Dendritic cell treated with granulocyte-macrophage colony-stimulating factor and Interleukin-4, amounts not matched to agents 40 ng/mL and 50 ng/mL, for 4 days (primary cell): ENCODE data around the gene VEPH1.
A peak's percentile ranks its signal among the peaks of the same experiment; 100 is the strongest.

Experiments
- H3K27ac Mint-ChIP-seq: one replicate; pipeline ENCODE4 v1.8.0; 2022; ENCODE audit warnings: mild to moderate bottlenecking, mixed read lengths
- H3K27me3 Mint-ChIP-seq: one replicate; pipeline ENCODE4 v1.8.0; 2022; ENCODE audit warnings: mild to moderate bottlenecking, mixed read lengths
- H3K36me3 Mint-ChIP-seq: one replicate; pipeline ENCODE4 v1.8.0; 2022; ENCODE audit warnings: low read depth, mixed read lengths
- H3K4me1 Mint-ChIP-seq: one replicate; pipeline ENCODE4 v1.8.0; 2022; ENCODE audit warnings: low read depth, mixed read lengths
- H3K4me3 Mint-ChIP-seq: one replicate; pipeline ENCODE4 v1.8.0; 2022; ENCODE audit warnings: mild to moderate bottlenecking, moderate library complexity, mixed read lengths
- H3K9me3 Mint-ChIP-seq: one replicate; pipeline ENCODE4 v1.8.0; 2022; ENCODE audit warnings: mixed read lengths
- intact Hi-C: fragments of 100-400 bp; cut with micrococcal nuclease; formaldehyde crosslinking; loops from one replicate; pipeline ENCODE4 v1.15.0; 2022

VEPH1 gene

DNA sequence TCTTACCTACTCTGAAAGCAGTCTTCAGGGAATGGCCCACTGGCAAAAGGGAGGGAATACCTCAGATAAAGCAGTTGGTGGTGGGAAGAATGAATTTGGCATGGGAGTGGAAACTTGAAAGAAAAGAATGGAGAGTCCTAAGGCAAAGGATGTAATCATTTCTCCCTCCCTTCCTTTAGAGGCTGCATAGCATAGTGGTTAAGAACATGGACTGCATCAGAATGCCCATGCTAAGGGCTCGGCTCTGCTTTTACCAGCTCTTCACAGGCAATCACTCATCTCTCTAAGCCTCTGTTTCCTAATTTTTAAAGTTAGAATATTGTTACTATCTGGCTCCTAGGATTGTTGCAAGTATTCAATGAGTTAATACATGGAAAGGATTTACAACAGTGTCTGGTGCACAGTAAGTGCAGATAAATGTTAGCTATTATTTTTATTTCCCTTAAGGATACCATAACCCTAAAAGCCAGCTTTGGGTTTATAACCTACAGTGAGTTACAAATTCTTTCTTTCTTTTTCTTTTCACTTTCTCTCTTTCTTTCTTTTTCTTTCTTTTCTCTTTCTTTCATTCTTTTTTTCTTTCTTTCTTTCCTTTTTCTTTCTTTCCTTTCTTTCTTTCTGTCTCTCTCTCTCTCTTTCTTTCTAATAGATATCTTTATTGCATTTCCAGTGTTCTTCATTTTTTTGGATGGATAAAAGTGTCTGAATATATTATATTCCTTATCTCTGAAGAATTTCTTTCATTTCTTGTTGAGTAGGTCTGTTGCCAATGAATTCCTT, 23.6 kb downstream of the VEPH1 start:
- no peaks in the 10 kb centered on the region for H3K27me3 Mint-ChIP-seq
- H3K4me1 Mint-ChIP-seq: no peaks in the 10 kb centered on the region
- intact Hi-C loops: no loop called here
- H3K27ac Mint-ChIP-seq: no peak overlapping the region
- H3K36me3 Mint-ChIP-seq: no peaks in the 10 kb centered on the region
- no peak overlapping the region for H3K4me3 Mint-ChIP-seq
- no peaks in the 10 kb centered on the region for H3K9me3 Mint-ChIP-seq

DNA sequence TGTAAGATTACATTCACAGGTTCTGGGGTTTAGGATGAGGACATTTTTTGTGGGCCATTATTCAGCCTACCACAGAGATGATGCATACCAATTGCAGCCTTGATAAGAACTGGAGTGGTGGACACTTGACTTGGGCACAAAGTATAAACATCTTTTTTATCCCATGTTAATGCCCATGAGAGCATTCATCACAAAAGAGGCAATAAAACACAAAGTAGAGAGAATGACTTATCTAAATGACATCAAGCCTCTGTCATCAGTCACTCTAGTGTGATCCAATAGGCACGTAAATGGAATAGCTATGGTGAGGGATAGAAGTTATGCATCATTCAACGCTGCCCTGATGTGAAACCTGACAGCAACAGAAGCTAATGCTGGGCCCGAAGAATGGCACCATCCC, 25.8 kb downstream of the VEPH1 start:
- no peaks in the 10 kb centered on the region for H3K4me1 Mint-ChIP-seq
- no peaks in the 10 kb centered on the region for H3K36me3 Mint-ChIP-seq
- H3K27ac Mint-ChIP-seq: no peak overlapping the region
- H3K27me3 Mint-ChIP-seq: no peaks in the 10 kb centered on the region
- no peaks in the 10 kb centered on the region for H3K9me3 Mint-ChIP-seq
- no peak overlapping the region for H3K4me3 Mint-ChIP-seq
- intact Hi-C loops: no loop called here

DNA sequence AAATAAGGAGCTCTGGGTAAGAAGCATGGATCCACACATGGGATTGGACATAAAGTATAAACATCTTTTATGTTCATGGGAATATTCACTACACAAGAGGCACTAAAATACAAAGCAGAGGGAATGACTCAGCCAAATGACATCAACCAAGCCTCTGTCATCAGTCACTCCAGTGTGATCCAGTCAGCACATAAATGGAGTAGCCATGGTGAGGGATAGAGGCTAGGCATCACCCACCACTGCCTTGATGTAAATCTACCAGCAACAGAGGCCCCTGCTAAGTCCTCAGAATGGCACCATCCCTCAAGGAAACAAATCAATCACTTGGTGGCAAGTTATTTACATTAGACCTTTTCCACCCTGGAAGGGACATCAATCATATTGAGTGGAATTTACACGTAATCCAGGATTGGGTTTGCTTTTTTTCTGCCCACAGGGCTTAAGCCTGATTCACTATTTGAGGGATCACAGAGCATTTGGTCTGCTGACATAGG, 27.2 kb downstream of the VEPH1 start:
- H3K27me3 Mint-ChIP-seq: peaks cover under 1% of the 10 kb centered on the region
- no peaks in the 10 kb centered on the region for H3K4me1 Mint-ChIP-seq
- H3K9me3 Mint-ChIP-seq: no peaks in the 10 kb centered on the region
- no peak overlapping the region for H3K27ac Mint-ChIP-seq
- no peaks in the 10 kb centered on the region for H3K36me3 Mint-ChIP-seq
- intact Hi-C loops: no loop called here
- no peak overlapping the region for H3K4me3 Mint-ChIP-seq

DNA sequence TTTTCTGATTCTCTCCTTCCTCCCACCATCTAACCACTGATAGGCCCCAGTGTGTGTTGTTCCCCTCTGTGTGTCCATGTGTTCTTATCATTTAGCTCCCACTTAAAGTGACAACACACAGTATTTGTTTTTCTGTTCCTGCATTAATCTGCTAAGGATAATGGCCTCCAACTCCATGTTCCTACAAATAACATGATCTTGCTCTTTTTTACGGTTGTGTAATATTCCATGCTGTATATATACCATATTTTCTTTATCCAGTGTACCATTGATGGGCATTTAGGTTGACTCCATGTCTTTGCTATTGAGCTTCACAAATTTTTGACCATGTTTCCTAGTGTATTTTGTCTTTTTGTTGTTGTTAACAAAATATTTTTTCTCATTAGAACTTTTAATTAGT, 30.6 kb downstream of the VEPH1 start:
- no peaks in the 10 kb centered on the region for H3K9me3 Mint-ChIP-seq
- no peak overlapping the region for H3K4me3 Mint-ChIP-seq
- H3K36me3 Mint-ChIP-seq: no peaks in the 10 kb centered on the region
- peaks cover 21% of the 10 kb centered on the region for H3K4me1 Mint-ChIP-seq
- peaks cover 3% of the 10 kb centered on the region for H3K27me3 Mint-ChIP-seq
- intact Hi-C loops: no loop called here
- H3K27ac Mint-ChIP-seq: no peak overlapping the region

DNA sequence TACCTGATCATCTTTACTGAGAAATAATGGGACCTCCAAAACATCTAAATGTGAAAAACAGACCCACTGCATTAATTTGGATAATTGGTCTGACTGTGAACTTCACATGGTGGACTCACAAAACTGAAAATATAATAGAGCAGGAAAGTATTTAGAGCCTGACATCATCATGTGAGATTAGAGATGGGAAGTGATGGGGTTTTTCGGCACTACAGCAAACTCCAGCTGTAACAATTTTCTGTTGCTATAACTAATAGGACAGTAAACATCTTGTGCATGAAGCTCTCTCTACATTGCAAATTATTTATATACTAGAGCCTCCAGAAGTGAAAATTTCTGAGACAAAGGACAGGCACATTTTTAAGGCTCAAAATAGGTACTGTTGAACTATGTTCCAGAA, 32.2 kb downstream of the VEPH1 start:
- Mint-ChIP-seq H3K27ac (no peak overlapping the region), H3K27me3 (peaks cover 3% of the 10 kb centered on the region), H3K9me3 (no peaks in the 10 kb centered on the region), H3K4me3 (no peak overlapping the region), H3K36me3 (no peaks in the 10 kb centered on the region), H3K4me1 (peaks cover 37% of the 10 kb centered on the region)
- intact Hi-C loops: no loop called here

DNA sequence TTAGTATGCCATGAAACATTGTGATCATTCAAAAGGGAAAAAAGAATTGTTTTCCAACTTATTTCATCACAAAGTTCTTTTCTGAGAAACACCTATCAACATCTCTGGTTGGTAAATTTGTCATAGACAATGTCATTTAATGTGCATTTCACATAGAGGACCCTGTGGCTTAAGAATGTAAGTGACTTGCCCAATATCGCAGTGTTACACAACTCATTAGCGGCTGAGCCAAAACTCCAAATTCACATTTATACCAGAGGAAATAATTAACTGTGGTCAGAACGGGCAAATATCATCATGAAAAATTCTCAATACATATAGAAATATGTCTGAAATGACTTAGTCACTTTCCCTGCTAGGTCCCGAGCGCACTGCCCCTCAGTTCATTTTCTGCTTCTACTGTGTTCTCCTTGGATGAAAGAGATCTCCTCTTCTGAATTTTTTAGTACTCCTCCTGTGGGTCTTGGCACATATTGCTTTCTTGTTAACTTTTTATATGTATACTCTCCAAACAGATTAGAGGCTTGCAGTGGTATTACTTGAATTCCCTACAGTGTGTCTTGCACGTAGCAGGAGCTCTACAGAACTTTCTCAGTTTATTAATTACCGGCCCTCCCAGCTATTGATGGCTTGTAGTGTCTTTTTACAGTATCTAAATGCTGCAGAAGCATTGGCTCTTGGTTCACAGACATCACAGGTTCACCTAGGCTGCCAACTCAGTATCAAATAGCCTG, 33.5 kb downstream of the VEPH1 start:
- no peaks in the 10 kb centered on the region for H3K36me3 Mint-ChIP-seq
- no peaks in the 10 kb centered on the region for H3K9me3 Mint-ChIP-seq
- H3K4me3 Mint-ChIP-seq: no peak overlapping the region
- no peak overlapping the region for H3K27ac Mint-ChIP-seq
- H3K4me1 Mint-ChIP-seq: peaks cover 37% of the 10 kb centered on the region
- intact Hi-C loops: no loop called here
- peaks cover 3% of the 10 kb centered on the region for H3K27me3 Mint-ChIP-seq

DNA sequence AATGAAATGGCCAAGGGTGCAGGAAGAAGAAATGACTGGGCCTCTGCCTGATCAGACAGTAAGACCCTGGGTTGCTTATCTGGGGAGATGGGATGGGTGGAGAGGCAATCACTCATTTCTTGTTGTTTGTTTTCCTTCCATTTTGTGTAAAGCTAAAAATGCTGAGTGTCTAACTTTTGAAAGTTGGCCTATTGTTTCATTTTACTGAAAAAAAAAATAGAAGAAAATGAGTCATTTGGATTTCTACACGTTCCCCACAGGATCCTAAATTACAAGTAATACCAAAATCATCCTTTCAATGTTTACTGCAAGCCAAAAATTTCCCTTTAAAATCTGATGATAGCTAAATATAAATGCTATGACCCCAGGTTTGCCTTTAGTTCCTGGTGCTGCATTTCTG, 36.0 kb downstream of the VEPH1 start:
- Mint-ChIP-seq H3K9me3 (no peaks in the 10 kb centered on the region), H3K36me3 (no peaks in the 10 kb centered on the region), H3K4me3 (no peak overlapping the region), H3K27ac (no peak overlapping the region), H3K4me1 (peaks cover 37% of the 10 kb centered on the region), H3K27me3 (peaks cover 3% of the 10 kb centered on the region)
- intact Hi-C loops: no loop called here

DNA sequence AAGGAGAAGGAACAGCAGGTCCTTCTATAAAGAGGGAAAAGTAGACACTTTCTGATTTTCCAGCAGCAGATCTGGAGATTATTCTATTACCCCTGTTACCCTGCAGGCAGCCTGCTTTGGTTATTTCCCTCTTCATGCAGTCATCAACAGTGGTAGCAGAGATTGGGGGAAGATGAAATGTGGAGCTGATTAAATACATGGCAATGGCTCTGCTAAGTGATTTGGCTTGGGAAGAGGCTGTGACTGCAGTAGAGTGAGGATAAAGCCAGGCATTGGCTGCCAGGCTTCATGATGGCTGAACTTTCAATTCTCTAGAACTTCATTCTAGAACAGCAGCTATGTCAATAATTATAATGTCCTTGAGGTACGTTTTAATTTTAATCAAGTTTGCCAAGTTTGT, 37.5 kb downstream of the VEPH1 start:
- H3K4me1 Mint-ChIP-seq: peaks cover 37% of the 10 kb centered on the region
- intact Hi-C loops: no loop called here

DNA sequence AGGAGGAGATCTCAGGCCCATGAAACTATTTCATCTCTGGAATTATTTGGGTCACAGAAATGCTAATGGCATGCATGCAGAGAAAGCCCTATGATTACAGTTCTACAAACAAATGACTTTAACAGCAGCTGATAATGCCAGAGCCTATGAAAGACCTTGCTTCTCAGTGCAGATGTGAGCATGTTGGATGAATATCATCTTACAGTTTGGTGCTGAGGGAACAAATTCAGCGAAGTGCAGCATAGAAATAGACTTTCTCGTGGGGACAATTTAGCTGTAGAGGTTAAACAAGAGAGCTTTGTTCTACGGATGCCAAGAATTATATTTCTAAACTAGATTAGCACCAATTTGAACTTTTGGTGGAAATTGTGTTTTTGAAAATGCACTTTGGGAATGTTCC, 38.9 kb downstream of the VEPH1 start:
- peaks cover 3% of the 10 kb centered on the region for H3K27me3 Mint-ChIP-seq
- H3K4me1 Mint-ChIP-seq: peaks cover 26% of the 10 kb centered on the region
- no peak overlapping the region for H3K4me3 Mint-ChIP-seq
- H3K36me3 Mint-ChIP-seq: no peaks in the 10 kb centered on the region
- intact Hi-C loops: no loop called here
- H3K27ac Mint-ChIP-seq: no peak overlapping the region
- no peaks in the 10 kb centered on the region for H3K9me3 Mint-ChIP-seq

More for the DNA sequence above, 37.5 kb downstream of the VEPH1 start:
- H3K27ac Mint-ChIP-seq: no peak overlapping the region
- no peaks in the 10 kb centered on the region for H3K9me3 Mint-ChIP-seq
- H3K4me3 Mint-ChIP-seq: no peak overlapping the region
- H3K36me3 Mint-ChIP-seq: no peaks in the 10 kb centered on the region
- H3K27me3 Mint-ChIP-seq: peaks cover under 1% of the 10 kb centered on the region

DNA sequence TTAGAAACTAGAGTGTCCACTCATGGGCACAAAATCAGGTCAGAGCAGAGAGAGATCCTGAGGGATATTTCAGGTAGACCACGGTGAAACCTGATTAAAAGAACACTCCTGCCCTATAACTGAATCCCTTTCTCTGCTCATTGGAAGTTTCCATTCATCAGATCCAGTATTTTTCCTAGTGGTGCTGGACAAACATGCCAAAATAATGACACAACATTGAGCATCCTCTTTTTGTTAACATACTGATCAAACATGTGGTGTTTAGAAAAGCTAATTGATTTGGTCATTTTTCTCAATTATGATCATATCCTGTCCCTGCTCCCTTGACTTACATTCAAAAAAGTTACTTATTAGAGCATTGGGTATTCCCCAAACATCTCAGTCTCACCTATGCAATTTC, 39.4 kb downstream of the VEPH1 start:
- H3K27ac Mint-ChIP-seq: no peak overlapping the region
- intact Hi-C loops: no loop called here
- H3K4me1 Mint-ChIP-seq: peaks cover 21% of the 10 kb centered on the region
- no peak overlapping the region for H3K4me3 Mint-ChIP-seq
- no peaks in the 10 kb centered on the region for H3K9me3 Mint-ChIP-seq
- H3K27me3 Mint-ChIP-seq: peaks cover 6% of the 10 kb centered on the region
- no peaks in the 10 kb centered on the region for H3K36me3 Mint-ChIP-seq

DNA sequence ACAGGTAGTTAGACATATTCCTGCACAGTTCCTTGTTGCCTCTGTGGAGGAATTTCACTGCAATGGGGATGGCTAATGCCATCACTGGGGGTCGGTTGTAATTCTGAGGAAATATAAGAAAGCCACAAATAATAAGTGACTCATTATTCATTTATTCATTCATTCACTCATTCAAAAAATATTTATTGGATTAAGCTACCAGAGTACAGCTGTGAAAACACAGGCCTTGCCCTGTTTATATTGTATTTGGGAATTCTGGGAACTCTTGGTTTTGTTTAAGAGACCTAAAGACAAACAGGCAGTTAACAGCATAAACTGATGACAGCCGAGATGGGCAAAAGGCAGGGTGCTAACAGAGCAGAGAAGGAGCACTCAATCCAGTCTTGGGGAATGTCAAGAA, 43.0 kb downstream of the VEPH1 start:
- intact Hi-C loops: no loop called here
- H3K4me3 Mint-ChIP-seq: no peak overlapping the region
- H3K9me3 Mint-ChIP-seq: no peaks in the 10 kb centered on the region
- no peaks in the 10 kb centered on the region for H3K4me1 Mint-ChIP-seq
- no peaks in the 10 kb centered on the region for H3K36me3 Mint-ChIP-seq
- H3K27ac Mint-ChIP-seq: no peak overlapping the region
- H3K27me3 Mint-ChIP-seq: peaks cover 10% of the 10 kb centered on the region

DNA sequence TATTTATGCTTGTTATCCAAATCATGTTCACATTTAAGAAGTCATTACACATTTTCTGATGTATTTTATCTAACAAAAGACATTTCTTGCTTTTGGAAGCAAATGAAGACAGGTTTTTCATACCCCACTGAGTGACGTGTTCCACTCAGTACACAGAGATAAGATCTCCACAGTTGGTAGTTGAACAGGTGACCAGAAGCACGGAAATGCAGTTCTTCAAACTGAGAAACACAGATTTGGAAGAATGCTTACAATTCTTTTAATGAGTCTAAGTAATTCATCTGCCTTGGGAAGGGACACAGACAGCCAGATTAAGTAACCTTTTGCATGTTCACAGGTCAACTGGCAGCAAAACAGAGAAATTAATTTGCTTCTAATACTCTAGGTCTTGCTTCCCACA, 43.5 kb downstream of the VEPH1 start:
- H3K36me3 Mint-ChIP-seq: no peaks in the 10 kb centered on the region
- intact Hi-C loops: no loop called here
- no peak overlapping the region for H3K27ac Mint-ChIP-seq
- no peaks in the 10 kb centered on the region for H3K4me1 Mint-ChIP-seq
- no peaks in the 10 kb centered on the region for H3K9me3 Mint-ChIP-seq
- H3K4me3 Mint-ChIP-seq: no peak overlapping the region
- peaks cover 10% of the 10 kb centered on the region for H3K27me3 Mint-ChIP-seq

DNA sequence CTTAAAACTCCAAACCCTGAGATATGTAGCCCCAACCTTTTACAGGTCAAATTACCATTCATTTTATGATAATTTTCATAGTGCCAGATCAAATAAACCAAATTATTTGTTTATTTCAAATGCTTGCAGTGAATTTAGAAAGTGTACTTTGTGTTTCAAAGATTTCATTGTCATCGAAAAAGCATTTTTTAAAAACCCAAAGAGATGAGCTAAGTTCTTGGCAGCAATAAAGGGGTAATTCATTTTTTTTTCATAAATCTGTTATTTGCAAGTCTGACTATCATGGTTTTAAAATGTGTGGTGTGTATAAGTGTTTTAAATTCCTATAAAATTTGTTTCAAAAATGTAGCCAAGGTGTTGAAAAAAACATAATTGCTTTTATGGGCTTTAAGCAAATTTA, 49.4 kb downstream of the VEPH1 start:
- Mint-ChIP-seq H3K4me1 (peaks cover 16% of the 10 kb centered on the region), H3K27ac (no peak overlapping the region)
- intact Hi-C loops: no loop called here

DNA sequence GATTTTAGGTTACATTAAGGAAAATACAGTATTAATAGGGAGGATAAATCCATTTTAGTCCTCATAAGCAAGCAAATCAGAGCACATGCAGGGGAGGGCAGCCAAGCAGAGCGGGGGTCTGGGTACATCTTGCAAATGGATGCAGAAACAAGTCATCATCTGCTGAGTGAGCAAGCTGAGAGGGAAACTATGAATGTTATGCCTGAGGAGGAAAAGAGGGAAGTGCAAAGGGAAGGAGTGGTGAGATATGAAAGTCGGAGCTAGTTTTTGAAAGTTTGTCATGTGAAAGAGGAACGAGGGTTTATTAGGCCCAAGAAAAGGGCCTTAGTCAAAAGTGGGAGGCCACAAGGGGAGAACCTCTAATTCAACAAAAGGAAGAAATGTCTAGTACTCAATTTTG, 51.1 kb downstream of the VEPH1 start:
- peaks cover 16% of the 10 kb centered on the region for H3K4me1 Mint-ChIP-seq
- H3K4me3 Mint-ChIP-seq: no peak overlapping the region
- H3K27ac Mint-ChIP-seq: peak overlapping the region; percentile 7
- intact Hi-C loops: no loop called here
- H3K36me3 Mint-ChIP-seq: no peaks in the 10 kb centered on the region
- no peaks in the 10 kb centered on the region for H3K27me3 Mint-ChIP-seq
- no peaks in the 10 kb centered on the region for H3K9me3 Mint-ChIP-seq

More for the DNA sequence above, 49.4 kb downstream of the VEPH1 start:
- Mint-ChIP-seq H3K4me3 (no peak overlapping the region), H3K9me3 (no peaks in the 10 kb centered on the region), H3K27me3 (peaks cover 5% of the 10 kb centered on the region), H3K36me3 (no peaks in the 10 kb centered on the region)
